Endothelial cell of umbilical vein (primary cell): ENCODE data around the gene DPH6. TPM values are rescaled to one million over a fixed set of nuclear protein-coding genes. Genes with fewer than 3 reads are reported as not detected.
"Not testable (repeated sequence)": the region's sequence is repeated elsewhere in the genome, so short reads cannot be mapped to it uniquely, and the experiment has no call there.

Experiments used
- BruUV-seq: library from RNA; stranded (reverse); fragments of 400-500 nt; replicated peaks from 2 replicates; lab custom pipeline; 2021; lab: Mats Ljungman, UMichigan
- CTCF ChIA-PET: fragments of 300-600, 350-600 bp; sonication (Branson Sonifier 250); formaldehyde crosslinking; loops from one replicate; lab custom pipeline; 2021; ENCODE audit warnings: antibody characterized with exemption, inconsistent platforms; lab: Charles Lee
- POLR2A ChIA-PET: fragments of 300-600, 350-600 bp; sonication (Branson Sonifier 250); formaldehyde crosslinking; loops from one replicate; lab custom pipeline; 2021; ENCODE audit warnings: antibody characterized with exemption, inconsistent platforms; lab: Charles Lee
- DNase-seq: peaks from one replicate; pipeline ENCODE4 v3.0.0-alpha.2; 2011; ENCODE audit warnings: low read depth, low spot score
- FAIRE-seq: peaks from 2 replicates; lab custom pipeline; 2011; peaks lifted over from hg19 to GRCh38; lab: Jason Lieb, UNC
- H2AFZ ChIP-seq: 2 replicates; pipeline ENCODE4 v1.6.0; 2012; ENCODE audit warnings: low read depth, low read length, control low read depth, inconsistent platforms
- H3K27ac ChIP-seq: 2 replicates; pipeline ENCODE4 v1.5.1; 2011; ENCODE audit warnings: low read depth, mild to moderate bottlenecking, control low read depth, low read length, moderate library complexity; ENCODE audit not compliant: insufficient read depth
- H3K27me3 ChIP-seq, 2 experiments: 2 replicates each; pipeline versions ENCODE4 v1.6.0 to v1.6.1; 2011; ENCODE audit warnings: low read length in 2 of 2, mixed read lengths in 1 of 2; ENCODE audit not compliant: control insufficient read depth in 2 of 2, insufficient read depth in 2 of 2
- H3K36me3 ChIP-seq, 2 experiments: 2 replicates in 1 of 2; 3 replicates in 1 of 2; pipeline ENCODE4 v1.5.1; 2011; ENCODE audit warnings: low read length in 2 of 2, mild to moderate bottlenecking in 1 of 2, moderate library complexity in 1 of 2; ENCODE audit not compliant: control insufficient read depth in 2 of 2, insufficient read depth in 2 of 2; ENCODE audit errors: extremely low read depth in 1 of 2
- H3K4me1 ChIP-seq: 3 replicates; pipeline ENCODE4 v1.5.1; 2011; ENCODE audit warnings: mild to moderate bottlenecking, low read length; ENCODE audit not compliant: control insufficient read depth, insufficient read depth; ENCODE audit errors: extremely low read depth
- H3K4me2 ChIP-seq: 2 replicates; pipeline ENCODE4 v1.6.1; 2011; ENCODE audit warnings: low read length, control low read depth, mixed read lengths; ENCODE audit not compliant: insufficient read depth
- H3K4me3 ChIP-seq, 3 experiments: fragments of 200-600 bp in 1 of 3; sonication (generic), shearing (Covaris generic) in 1 of 3; replicated peaks in 1 of 3; 2 replicates each; pipeline ENCODE4 v1.5.1; 2011 to 2016; ENCODE audit warnings: control low read depth in 3 of 3, low read length in 3 of 3, mild to moderate bottlenecking in 2 of 3, inconsistent platforms in 1 of 3, low read depth in 1 of 3, moderate library complexity in 1 of 3; ENCODE audit not compliant: insufficient read depth in 1 of 3
- H3K79me2 ChIP-seq: 2 replicates; pipeline ENCODE4 v1.6.0; 2012; ENCODE audit warnings: low read length, inconsistent platforms; ENCODE audit not compliant: control insufficient read depth, insufficient read depth
- H3K9ac ChIP-seq: replicated peaks from 2 replicates; pipeline ENCODE3; 2011; ENCODE audit warnings: low read length, control low read depth; ENCODE audit not compliant: insufficient read depth; ENCODE audit errors: extremely low read depth
- H3K9me1 ChIP-seq: replicated peaks from 3 replicates; pipeline ENCODE4 v1.6.0; 2011; ENCODE audit warnings: mild to moderate bottlenecking, low read length; ENCODE audit not compliant: control insufficient read depth, insufficient read depth; ENCODE audit errors: extremely low read depth
- H3K9me3 ChIP-seq: replicated peaks from 2 replicates; pipeline ENCODE4 v1.5.1; 2012; ENCODE audit warnings: low read length, inconsistent platforms; ENCODE audit not compliant: control insufficient read depth, insufficient read depth
- H4K20me1 ChIP-seq: replicated peaks from 2 replicates; pipeline ENCODE3; 2011; ENCODE audit warnings: mild to moderate bottlenecking, low read length; ENCODE audit not compliant: control insufficient read depth, insufficient read depth; ENCODE audit errors: extremely low read depth
- EZH2 ChIP-seq: IDR thresholded peaks from 2 replicates; pipeline ENCODE4 v1.6.1; 2012; ENCODE audit warnings: borderline replicate concordance, low read depth, mild to moderate bottlenecking, moderate library complexity, low read length, inconsistent platforms; ENCODE audit not compliant: severe bottlenecking
- FOS ChIP-seq: IDR thresholded peaks from 2 replicates; pipeline ENCODE4 v1.6.1; 2011; ENCODE audit warnings: mild to moderate bottlenecking, low read length, moderate library complexity, borderline replicate concordance; ENCODE audit not compliant: insufficient read depth
- GATA2 ChIP-seq: IDR thresholded peaks from 2 replicates; pipeline ENCODE4 v1.7.0; 2011; ENCODE audit warnings: low read depth, mild to moderate bottlenecking, moderate library complexity, mixed read lengths, low read length; ENCODE audit not compliant: insufficient read length, insufficient read depth
- JUN ChIP-seq: IDR thresholded peaks from 2 replicates; pipeline ENCODE4 v1.6.1; 2011; ENCODE audit warnings: borderline replicate concordance, low read depth; ENCODE audit not compliant: insufficient read length, insufficient read depth
- MYC ChIP-seq: IDR thresholded peaks from one replicate; pipeline ENCODE4 v1.6.1; 2011; ENCODE audit warnings: mild to moderate bottlenecking, low read depth, low read length
- POLR2A ChIP-seq: IDR thresholded peaks from 2 replicates; pipeline ENCODE4 v1.6.1; 2012; ENCODE audit warnings: low read depth, mild to moderate bottlenecking, control low read depth, low read length
- dilution Hi-C: fragments of 300-500 bp; cut with MboI; formaldehyde crosslinking; loops from one replicate; pipeline ENCODE4 v1.15.0; 2019; ENCODE audit warnings: low sequenced_read_pairs; ENCODE audit not compliant: extremely low pct_ligation_motif_present
- intact Hi-C: fragments of 100-400 bp; cut with micrococcal nuclease; formaldehyde crosslinking; loops from one replicate; pipeline ENCODE4 v1.10.0; 2022
- polyA plus RNA-seq, 4 experiments: library from polyadenylated mRNA; depleted of rRNA in 3 of 4; stranded (reverse) in 3 of 4; unstranded in 1 of 4; fragments of >200 nt; gene quantifications; 2 replicates each; pipeline versions ENCODE4 v1.2.1 to v1.2.3, GENCODE V29; 2011 to 2012; ENCODE audit warnings: missing spikeins in 1 of 4
- total RNA-seq: library from RNA; stranded (reverse); gene quantifications from 2 replicates; pipeline ENCODE4 v1.2.3, GENCODE V29; 2021
- TF ChIP-seq, protein P1 (sequence below), 2 donors: IDR thresholded peaks; 1 replicate in 1 of 2; 2 replicates in 1 of 2; pipeline ENCODE4 v1.5.1; 2011; ENCODE audit warnings: low read length in 2 of 2, mild to moderate bottlenecking in 2 of 2, moderate library complexity in 2 of 2, control low read depth in 1 of 2, inconsistent platforms in 1 of 2, low read depth in 1 of 2; ENCODE audit not compliant: insufficient read depth in 1 of 2; ENCODE audit errors: extremely low read depth in 1 of 2
- TF ChIP-seq, protein P2 (sequence below): IDR thresholded peaks from 2 replicates; pipeline ENCODE4 v1.6.1; 2011; ENCODE audit not compliant: insufficient read depth, insufficient read length

Gene DPH6
- total and polyA plus RNA-seq, 2 donors (not counting 3 experiments of a cell fraction or from before 2014, with no cell fraction given), result 4.6 to 10.1 TPM

DNA sequence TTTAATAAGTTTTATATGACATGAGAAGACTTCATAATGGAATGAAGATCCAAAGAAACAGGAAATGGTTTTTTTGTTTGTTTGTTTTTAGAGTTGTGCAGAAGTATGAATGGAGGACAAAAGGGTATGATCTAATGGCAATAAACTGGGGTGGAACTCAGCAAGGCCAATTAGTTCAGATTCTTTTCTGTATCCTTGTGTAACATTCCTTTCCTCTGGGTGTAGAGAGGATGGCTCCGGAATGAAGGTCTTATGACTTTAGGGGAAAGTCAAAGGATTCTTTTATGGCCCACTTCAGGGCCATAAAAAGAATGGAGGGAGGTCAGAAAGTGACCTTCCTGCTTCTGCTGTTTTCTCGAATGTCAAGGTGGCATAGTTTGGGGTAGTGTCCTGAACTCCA, 152.6 kb downstream of the DPH6 start:
- intact Hi-C loops, result no loop called here
- CTCF ChIA-PET, result interaction anchor here (1.3 kb wide), 1 partner anchor 51 kb away, joined by 5 read pairs; no protein-coding TSS in a partner anchor
- no peak overlapping the region for H3K4me3 ChIP-seq
- H2AFZ ChIP-seq, result no peak overlapping the region
- no peaks in the 10 kb centered on the region for H3K27me3 ChIP-seq
- H3K4me2 ChIP-seq, result no peak overlapping the region
- H3K79me2 ChIP-seq, result no peaks in the 10 kb centered on the region
- H3K9ac ChIP-seq, result no peak overlapping the region
- H3K27ac ChIP-seq, result no peak overlapping the region
- dilution Hi-C loops, result no loop called here
- POLR2A ChIA-PET, result no interaction called here
- H3K9me3 ChIP-seq, result no peaks in the 10 kb centered on the region
- no peaks in the 10 kb centered on the region for H3K9me1 ChIP-seq
- TF ChIP-seq MYC (no peak), FOS (no peak), POLR2A (no peak), JUN (no peak), EZH2 (no peak), GATA2 (no peak)
- TF ChIP-seq, protein P1, sequence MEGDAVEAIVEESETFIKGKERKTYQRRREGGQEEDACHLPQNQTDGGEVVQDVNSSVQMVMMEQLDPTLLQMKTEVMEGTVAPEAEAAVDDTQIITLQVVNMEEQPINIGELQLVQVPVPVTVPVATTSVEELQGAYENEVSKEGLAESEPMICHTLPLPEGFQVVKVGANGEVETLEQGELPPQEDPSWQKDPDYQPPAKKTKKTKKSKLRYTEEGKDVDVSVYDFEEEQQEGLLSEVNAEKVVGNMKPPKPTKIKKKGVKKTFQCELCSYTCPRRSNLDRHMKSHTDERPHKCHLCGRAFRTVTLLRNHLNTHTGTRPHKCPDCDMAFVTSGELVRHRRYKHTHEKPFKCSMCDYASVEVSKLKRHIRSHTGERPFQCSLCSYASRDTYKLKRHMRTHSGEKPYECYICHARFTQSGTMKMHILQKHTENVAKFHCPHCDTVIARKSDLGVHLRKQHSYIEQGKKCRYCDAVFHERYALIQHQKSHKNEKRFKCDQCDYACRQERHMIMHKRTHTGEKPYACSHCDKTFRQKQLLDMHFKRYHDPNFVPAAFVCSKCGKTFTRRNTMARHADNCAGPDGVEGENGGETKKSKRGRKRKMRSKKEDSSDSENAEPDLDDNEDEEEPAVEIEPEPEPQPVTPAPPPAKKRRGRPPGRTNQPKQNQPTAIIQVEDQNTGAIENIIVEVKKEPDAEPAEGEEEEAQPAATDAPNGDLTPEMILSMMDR (IDR thresholded peaks at IDR 0.05; ENCODE audit: extremely low read depth in 1 of 2, insufficient read depth in 1 of 2, low read depth in 1 of 2, low read length in 2 of 2), result no peak
- TF ChIP-seq, protein P2, sequence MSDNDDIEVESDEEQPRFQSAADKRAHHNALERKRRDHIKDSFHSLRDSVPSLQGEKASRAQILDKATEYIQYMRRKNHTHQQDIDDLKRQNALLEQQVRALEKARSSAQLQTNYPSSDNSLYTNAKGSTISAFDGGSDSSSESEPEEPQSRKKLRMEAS, result no peak
- H4K20me1 ChIP-seq, result no peaks in the 10 kb centered on the region
- FAIRE-seq (no peak), DNase-seq (no peak)
- no peaks in the 10 kb centered on the region for H3K36me3 ChIP-seq
- H3K4me1 ChIP-seq, result peaks cover 7% of the 10 kb centered on the region
- BruUV-seq, result no TSS peak

DNA sequence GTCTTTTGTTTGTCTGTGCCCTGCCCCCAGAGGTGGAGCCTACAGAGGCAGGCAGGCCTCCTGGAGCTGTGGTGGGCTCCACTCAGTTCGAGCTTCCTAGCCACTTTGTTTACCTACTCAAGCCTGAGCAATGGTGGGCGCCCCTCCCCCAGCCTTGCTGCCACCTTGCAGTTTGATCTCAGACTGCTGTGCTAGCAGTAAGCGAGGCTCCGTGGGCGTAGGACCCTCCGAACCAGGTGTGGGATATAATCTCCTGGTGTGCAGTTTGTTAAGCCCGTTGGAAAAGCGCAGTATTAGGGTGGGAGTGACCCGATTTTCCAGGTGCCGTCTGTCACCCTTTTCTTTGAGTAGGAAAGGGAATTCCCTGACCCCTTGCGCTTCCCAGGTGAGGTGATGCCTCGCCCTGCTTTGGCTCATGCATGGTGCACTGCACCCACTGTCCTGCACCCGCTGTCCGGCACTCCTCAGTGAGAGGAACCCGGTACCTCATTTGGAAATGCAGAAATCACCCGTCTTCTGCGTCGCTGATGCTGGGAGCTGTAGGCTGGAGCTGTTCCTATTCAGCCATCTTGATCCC, 154.5 kb downstream of the DPH6 start:
- H3K9me1 ChIP-seq, H3K36me3 ChIP-seq, FAIRE-seq, CTCF ChIA-PET, H3K4me2 ChIP-seq, H3K27me3 ChIP-seq, H3K9ac ChIP-seq, dilution Hi-C loops, BruUV-seq, H3K4me1 ChIP-seq, H4K20me1 ChIP-seq, DNase-seq, H2AFZ ChIP-seq, H3K9me3 ChIP-seq, POLR2A ChIA-PET, H3K27ac ChIP-seq, H3K4me3 ChIP-seq, intact Hi-C loops, H3K79me2 ChIP-seq: not testable (repeated sequence)
